NCI-H2029 (cell line): ENCODE data around the gene CEACAM16.
"Not testable (repeated sequence)": the region's sequence is repeated elsewhere in the genome, so short reads cannot be mapped to it uniquely, and the experiment has no call there.

Source experiments
- DNase-seq: peaks from one replicate; lab custom pipeline; 2025; lab: John Stamatoyannopoulos, UW

CEACAM16 gene

GRCh38 chr19:44703336-44704078 is 4.6 kb downstream of the CEACAM16 start:
- no peak for DNase-seq

GRCh38 chr19:44704982-44705381 is 6.0 kb downstream of the CEACAM16 start:
- no peak for DNase-seq

- DNase-seq: no peak
Measured at GRCh38 chr19:44705502-44706010, 6.6 kb downstream of the CEACAM16 start.

- DNase-seq: no peak
Measured at GRCh38 chr19:44706506-44707236, 7.7 kb downstream of the CEACAM16 start.

- DNase-seq: no peak
Measured at GRCh38 chr19:44707794-44708193, 8.8 kb downstream of the CEACAM16 start.

- DNase-seq: no peak
Measured at GRCh38 chr19:44708940-44709339, 10.0 kb downstream of the CEACAM16 start.

GRCh38 chr19:44709434-44710266 is 10.7 kb downstream of the CEACAM16 start:
- DNase-seq: not testable (repeated sequence)

- DNase-seq: no peak
Measured at GRCh38 chr19:44710483-44710882, 11.5 kb downstream of the CEACAM16 start.

- DNase-seq: peak; percentile 16
Measured at GRCh38 chr19:44712864-44713515, 14.0 kb downstream of the CEACAM16 start.

GRCh38 chr19:44714597-44715169 is 15.7 kb downstream of the CEACAM16 start:
- no peak for DNase-seq

GRCh38 chr19:44717603-44718002 is 18.7 kb downstream of the CEACAM16 start:
- no peak for DNase-seq

- DNase-seq: peak; percentile 89
Measured at GRCh38 chr19:44718441-44719261, 19.7 kb downstream of the CEACAM16 start.

- peak; percentile 43 for DNase-seq
Measured at GRCh38 chr19:44719262-44719701, 20.3 kb downstream of the CEACAM16 start.

- DNase-seq: not testable (repeated sequence)
Measured at GRCh38 chr19:44720396-44720795, 21.4 kb downstream of the CEACAM16 start.

- DNase-seq: no peak
Measured at GRCh38 chr19:44720945-44721344, 22.0 kb downstream of the CEACAM16 start.

GRCh38 chr19:44721369-44721768 is 22.4 kb downstream of the CEACAM16 start:
- not testable (repeated sequence) for DNase-seq

- DNase-seq: no peak
Measured at GRCh38 chr19:44722131-44723121, 23.5 kb downstream of the CEACAM16 start.

GRCh38 chr19:44723299-44723951 is 24.5 kb downstream of the CEACAM16 start:
- DNase-seq: no peak

GRCh38 chr19:44723952-44724319 is 25.0 kb downstream of the CEACAM16 start:
- DNase-seq: peak; percentile 48
